Endothelial cell of umbilical vein (primary cell): ENCODE data around the gene MCM9.

Source experiments
- EZH2 ChIP-seq: IDR thresholded peaks from 2 replicates; pipeline ENCODE4 v1.6.1; 2012; ENCODE audit warnings: borderline replicate concordance, low read depth, mild to moderate bottlenecking, moderate library complexity, low read length, inconsistent platforms; ENCODE audit not compliant: severe bottlenecking
- JUN ChIP-seq: IDR thresholded peaks from 2 replicates; pipeline ENCODE4 v1.6.1; 2011; ENCODE audit warnings: borderline replicate concordance, low read depth; ENCODE audit not compliant: insufficient read length, insufficient read depth
- POLR2A ChIP-seq: IDR thresholded peaks from 2 replicates; pipeline ENCODE4 v1.6.1; 2012; ENCODE audit warnings: low read depth, mild to moderate bottlenecking, control low read depth, low read length
- POLR2AphosphoS5 ChIP-seq: IDR thresholded peaks from 2 replicates; pipeline ENCODE4 v1.6.1; 2012; ENCODE audit warnings: low read depth, mild to moderate bottlenecking, control low read depth, low read length, moderate library complexity; ENCODE audit not compliant: insufficient read depth
- TF ChIP-seq, protein P1 (sequence below), 2 donors: IDR thresholded peaks; 1 replicate in 1 of 2; 2 replicates in 1 of 2; pipeline ENCODE4 v1.5.1; 2011; ENCODE audit warnings: low read length in 2 of 2, mild to moderate bottlenecking in 2 of 2, moderate library complexity in 2 of 2, control low read depth in 1 of 2, inconsistent platforms in 1 of 2, low read depth in 1 of 2; ENCODE audit not compliant: insufficient read depth in 1 of 2; ENCODE audit errors: extremely low read depth in 1 of 2
- TF ChIP-seq, protein P2 (sequence below): IDR thresholded peaks from 2 replicates; pipeline ENCODE4 v1.6.1; 2011; ENCODE audit not compliant: insufficient read depth, insufficient read length

DNA sequence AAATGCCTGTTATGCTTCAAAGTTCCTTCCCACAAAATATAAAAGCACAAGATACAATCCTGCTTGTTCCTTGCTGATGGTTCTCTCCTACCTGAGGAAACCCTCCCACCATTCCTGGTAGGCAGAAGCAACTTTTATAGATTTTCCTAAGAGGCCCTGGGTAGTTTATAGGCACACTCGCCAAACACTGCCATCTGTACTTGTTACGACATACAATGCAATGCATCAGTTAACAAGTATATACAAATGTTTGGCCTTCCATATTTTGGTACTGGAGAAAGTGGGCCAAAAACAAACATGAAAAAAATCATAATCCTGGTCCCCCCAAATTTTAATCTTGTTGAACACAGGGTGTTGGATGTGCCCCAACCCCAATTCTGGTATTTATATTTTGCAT is 16.6 kb downstream of the MCM9 start:
- TF ChIP-seq, protein P1, sequence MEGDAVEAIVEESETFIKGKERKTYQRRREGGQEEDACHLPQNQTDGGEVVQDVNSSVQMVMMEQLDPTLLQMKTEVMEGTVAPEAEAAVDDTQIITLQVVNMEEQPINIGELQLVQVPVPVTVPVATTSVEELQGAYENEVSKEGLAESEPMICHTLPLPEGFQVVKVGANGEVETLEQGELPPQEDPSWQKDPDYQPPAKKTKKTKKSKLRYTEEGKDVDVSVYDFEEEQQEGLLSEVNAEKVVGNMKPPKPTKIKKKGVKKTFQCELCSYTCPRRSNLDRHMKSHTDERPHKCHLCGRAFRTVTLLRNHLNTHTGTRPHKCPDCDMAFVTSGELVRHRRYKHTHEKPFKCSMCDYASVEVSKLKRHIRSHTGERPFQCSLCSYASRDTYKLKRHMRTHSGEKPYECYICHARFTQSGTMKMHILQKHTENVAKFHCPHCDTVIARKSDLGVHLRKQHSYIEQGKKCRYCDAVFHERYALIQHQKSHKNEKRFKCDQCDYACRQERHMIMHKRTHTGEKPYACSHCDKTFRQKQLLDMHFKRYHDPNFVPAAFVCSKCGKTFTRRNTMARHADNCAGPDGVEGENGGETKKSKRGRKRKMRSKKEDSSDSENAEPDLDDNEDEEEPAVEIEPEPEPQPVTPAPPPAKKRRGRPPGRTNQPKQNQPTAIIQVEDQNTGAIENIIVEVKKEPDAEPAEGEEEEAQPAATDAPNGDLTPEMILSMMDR (IDR thresholded peaks at IDR 0.05; ENCODE audit: extremely low read depth in 1 of 2, insufficient read depth in 1 of 2, low read depth in 1 of 2, low read length in 2 of 2): no peak
- no peak for TF ChIP-seq EZH2
- no peak for TF ChIP-seq POLR2AphosphoS5
- no peak for TF ChIP-seq POLR2A
- no peak for TF ChIP-seq JUN
- TF ChIP-seq, protein P2, sequence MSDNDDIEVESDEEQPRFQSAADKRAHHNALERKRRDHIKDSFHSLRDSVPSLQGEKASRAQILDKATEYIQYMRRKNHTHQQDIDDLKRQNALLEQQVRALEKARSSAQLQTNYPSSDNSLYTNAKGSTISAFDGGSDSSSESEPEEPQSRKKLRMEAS: no peak
